Ovary (tissue), 3 donors: Measurements from ENCODE around the gene ARPP19.

Experiments
- EP300 ChIP-seq: sonication (generic); formaldehyde crosslinking; IDR thresholded peaks from one replicate; pipeline ENCODE4 v1.6.1; 2017; ENCODE audit warnings: antibody characterized with exemption
- POLR2A ChIP-seq: fragments of 450-650 bp; IDR thresholded peaks from one replicate; pipeline ENCODE4 v1.6.1; 2017; ENCODE audit warnings: antibody characterized with exemption, mild to moderate bottlenecking, moderate library complexity
- TF ChIP-seq, protein P1 (sequence below), 3 donors: fragments of 450-650 bp in 2 of 3; fragments of 200-600 bp in 1 of 3; IDR thresholded peaks; one replicate each; pipeline versions ENCODE4 v1.5.1 to v1.8.0; 2016 to 2022; ENCODE audit warnings: antibody characterized with exemption in 3 of 3, mild to moderate bottlenecking in 1 of 3
- donor health status: DM: no; HTN: no; CAD: no.

DNA sequence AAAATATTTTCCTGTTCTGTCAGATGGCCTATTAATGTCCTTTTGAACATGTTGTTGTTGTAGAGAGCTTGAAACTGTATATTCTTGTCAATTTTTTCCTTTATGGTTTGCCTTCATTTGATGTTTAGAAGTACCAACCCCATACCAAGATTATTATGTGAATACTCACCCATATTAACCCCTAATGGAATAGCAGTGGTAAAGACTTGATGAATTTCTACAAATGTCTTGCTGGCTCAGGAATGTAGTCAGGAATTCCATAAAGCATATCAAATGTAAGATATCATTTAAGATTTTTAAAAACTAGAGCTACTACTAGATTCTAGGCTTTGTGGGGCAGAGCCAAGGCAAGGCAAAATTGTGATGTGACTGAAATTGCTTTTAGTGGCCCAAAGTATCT lies 70.1 kb downstream of the ARPP19 start:
- TF ChIP-seq POLR2A (no peak), EP300 (no peak)
- TF ChIP-seq, protein P1, sequence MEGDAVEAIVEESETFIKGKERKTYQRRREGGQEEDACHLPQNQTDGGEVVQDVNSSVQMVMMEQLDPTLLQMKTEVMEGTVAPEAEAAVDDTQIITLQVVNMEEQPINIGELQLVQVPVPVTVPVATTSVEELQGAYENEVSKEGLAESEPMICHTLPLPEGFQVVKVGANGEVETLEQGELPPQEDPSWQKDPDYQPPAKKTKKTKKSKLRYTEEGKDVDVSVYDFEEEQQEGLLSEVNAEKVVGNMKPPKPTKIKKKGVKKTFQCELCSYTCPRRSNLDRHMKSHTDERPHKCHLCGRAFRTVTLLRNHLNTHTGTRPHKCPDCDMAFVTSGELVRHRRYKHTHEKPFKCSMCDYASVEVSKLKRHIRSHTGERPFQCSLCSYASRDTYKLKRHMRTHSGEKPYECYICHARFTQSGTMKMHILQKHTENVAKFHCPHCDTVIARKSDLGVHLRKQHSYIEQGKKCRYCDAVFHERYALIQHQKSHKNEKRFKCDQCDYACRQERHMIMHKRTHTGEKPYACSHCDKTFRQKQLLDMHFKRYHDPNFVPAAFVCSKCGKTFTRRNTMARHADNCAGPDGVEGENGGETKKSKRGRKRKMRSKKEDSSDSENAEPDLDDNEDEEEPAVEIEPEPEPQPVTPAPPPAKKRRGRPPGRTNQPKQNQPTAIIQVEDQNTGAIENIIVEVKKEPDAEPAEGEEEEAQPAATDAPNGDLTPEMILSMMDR (IDR thresholded peaks at IDR 0.05), result no peak
